Measurements from ENCODE around the gene ESYT2.
A peak's percentile ranks its signal among the peaks of the same experiment; 100 is the strongest.
"Not testable (repeated sequence)": the region's sequence is repeated elsewhere in the genome, so short reads cannot be mapped to it uniquely, and the experiment has no call there.

Gene ESYT2

DNA sequence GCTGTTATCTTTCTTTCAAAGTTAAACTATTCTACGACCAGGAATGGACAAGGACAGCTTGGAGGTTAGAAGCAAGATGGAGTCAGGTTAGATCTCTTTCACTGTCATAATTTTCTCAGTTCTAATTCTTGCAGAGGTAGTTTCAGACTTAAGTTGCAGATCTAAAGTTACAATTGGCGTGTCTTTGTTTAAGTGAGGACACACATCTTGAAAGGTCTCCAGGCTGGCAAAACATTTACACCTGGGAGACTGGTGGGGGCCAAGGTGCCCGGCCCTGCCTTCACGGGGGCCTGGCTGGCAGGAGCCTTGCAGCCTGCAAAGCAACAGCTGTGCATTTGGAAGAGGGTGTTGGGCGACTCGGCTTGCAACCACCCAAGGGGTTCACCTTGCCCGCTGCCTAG, 25.4 kb upstream of the ESYT2 start:
- DNase-seq = no peak

GRCh38 chr7:158850545-158851102, 21.3 kb upstream of the ESYT2 start:
- no peak for DNase-seq

GRCh38 chr7:158849768-158850544, 20.6 kb upstream of the ESYT2 start:
- no peak for DNase-seq

GRCh38 chr7:158849442-158849767, 20.1 kb upstream of the ESYT2 start:
- no peak for DNase-seq

- DNase-seq = no peak
Measured at GRCh38 chr7:158847451-158847866, 18.1 kb upstream of the ESYT2 start.

DNA sequence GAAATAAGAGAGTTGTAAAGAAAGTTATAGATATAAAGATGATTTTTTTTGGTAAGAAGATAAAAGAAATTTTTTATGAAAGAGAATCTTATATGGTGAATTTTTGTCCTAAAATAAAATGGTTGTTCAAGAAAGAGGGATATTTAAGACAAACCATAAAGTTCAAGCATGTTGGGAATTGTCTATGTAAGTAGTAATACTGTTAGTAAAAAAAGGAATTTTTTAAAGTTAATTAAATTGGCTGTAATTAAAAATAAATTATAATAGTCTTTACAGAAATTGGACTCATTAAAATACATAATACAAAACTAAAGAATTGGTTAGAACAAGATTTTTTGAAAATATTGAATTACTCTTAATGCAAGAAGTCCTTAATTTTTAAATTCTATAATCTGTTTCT, 17.0 kb upstream of the ESYT2 start:
- no peak for DNase-seq

GRCh38 chr7:158843771-158844170, 14.5 kb upstream of the ESYT2 start:
- no peak for DNase-seq

DNA sequence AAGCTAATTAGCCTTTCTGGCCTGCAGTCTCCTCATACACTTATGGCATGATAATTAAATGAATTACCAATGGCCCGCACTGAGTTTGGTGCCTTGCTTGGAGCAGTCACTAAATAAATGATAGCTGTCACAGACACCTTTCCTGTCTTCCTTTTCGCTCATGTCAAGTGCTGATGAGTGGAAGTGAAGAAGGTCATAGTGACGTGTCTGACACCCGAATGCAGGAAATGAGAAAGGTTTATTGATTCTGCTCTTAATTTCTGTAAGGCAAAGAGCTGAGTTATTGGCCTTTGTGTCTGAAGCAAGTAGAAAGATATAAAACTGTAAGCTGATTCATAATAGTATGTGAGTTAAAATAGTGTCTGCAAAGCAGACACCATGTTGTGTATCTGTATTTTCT, 13.2 kb upstream of the ESYT2 start:
- DNase-seq = no peak

- no peak for DNase-seq
Measured at GRCh38 chr7:158840604-158841003, 11.3 kb upstream of the ESYT2 start.

GRCh38 chr7:158839177-158839576, 9.9 kb upstream of the ESYT2 start:
- DNase-seq = not testable (repeated sequence)

DNA sequence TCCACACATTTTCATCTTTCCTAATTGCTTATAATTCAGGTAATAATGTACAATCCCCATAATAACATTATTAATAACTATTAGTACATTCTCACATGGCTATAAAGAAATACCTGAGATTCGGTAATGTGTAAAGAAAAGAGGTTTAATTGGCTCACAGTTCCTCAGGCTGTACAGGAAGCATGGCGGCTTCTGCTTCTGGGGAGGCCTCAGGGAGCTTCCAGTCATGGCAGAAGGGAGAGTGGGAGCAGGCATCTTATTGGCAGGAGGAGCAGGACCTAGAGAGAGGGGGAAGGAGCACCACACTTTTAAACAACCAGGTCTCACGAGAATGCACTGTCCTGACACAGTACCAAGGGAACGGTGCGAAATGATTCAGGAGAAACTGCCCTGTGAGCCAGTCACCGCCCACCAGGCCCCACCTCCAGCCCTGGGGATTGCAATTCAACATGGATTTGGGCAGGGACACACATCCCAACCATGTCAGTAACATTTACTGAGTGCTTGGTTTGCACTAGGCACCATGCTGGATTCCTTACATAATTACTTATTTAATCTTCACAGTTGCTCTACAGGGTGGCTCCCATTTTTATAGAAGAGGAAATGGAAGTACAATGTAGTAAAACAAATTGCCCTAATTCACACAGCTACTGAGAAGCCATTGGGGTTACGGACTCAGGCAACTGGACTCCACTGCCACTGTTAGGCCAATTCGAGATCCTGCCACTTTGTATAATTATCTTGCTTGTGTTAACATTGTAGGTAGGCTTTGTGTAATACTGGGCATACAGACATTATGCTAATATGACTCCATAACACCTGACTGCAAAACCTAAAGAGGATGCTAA, 8.7 kb upstream of the ESYT2 start:
- DNase-seq = no peak

GRCh38 chr7:158836692-158837091, 7.4 kb upstream of the ESYT2 start:
- no peak for DNase-seq

GRCh38 chr7:158834878-158835784, 5.8 kb upstream of the ESYT2 start:
- no peak for DNase-seq

- DNase-seq = no peak
Measured at GRCh38 chr7:158832994-158833393, 3.7 kb upstream of the ESYT2 start.

DNA sequence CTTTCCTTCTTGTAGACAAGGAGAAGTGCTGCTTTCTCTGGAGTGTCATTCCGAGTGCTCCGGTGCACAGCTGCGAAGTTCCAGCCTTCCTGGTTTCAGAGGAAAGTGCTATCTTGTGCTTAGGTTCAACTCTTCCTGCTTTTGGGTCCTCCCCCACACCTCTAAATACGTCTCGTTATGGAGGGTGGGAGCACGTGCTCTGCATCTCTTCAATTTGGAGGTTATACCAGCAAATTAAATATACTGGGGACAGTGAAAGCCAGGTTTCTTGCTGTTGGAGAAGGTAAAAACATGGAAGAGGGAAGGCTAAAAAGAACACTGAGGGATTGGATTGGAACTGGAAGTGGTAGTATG, 2.4 kb upstream of the ESYT2 start:
- no peak for DNase-seq

- DNase-seq = no peak
Measured at GRCh38 chr7:158830211-158830723, 958 bp upstream of the ESYT2 start.

- no peak for DNase-seq
Measured at GRCh38 chr7:158829021-158829341, 328 bp downstream of the ESYT2 start.

DNA sequence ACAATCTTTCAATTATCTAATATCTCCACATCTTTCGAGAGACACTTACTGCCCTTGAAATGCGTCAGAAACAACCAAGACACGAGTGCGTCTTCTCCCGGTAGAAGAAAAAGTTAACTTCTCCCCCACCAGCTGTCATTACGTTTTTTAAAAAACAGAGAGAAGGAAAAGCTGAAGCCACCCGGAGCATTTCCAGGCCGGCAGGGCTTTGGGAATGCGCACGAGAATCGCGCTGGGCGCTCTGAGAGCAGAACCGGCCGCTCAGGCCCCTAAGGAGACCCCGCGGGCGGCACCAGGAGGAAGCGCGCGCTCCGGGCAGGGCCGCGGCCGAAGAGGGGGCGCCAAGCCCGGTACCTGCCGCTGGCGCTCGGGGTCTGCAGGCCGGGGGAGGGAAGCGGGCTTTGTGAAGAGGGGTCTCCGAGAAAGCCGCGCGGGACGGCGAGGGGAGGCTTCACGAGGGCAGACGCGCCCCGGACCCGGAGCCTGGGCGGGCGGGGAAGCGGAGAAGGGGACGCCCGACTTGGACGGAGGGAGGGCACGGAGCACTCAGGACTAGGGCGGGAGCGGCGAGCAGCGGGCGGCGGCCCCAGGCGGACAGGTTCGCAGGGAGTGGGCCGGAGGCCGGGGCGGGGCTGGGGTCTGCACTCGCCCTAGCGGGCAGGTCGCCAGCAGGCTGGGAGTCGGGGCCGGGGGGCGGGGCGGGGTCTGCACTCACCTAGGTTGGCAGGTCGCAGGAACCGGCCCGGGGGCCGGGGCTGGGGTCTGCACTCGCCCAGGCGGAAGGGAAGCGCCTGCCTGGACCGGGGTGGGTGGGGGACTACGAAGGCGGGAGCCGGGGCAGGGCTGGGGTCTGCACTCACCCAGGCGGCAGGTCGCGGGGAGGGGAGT, 932 bp downstream of the ESYT2 start:
- no peak for DNase-seq

DNA sequence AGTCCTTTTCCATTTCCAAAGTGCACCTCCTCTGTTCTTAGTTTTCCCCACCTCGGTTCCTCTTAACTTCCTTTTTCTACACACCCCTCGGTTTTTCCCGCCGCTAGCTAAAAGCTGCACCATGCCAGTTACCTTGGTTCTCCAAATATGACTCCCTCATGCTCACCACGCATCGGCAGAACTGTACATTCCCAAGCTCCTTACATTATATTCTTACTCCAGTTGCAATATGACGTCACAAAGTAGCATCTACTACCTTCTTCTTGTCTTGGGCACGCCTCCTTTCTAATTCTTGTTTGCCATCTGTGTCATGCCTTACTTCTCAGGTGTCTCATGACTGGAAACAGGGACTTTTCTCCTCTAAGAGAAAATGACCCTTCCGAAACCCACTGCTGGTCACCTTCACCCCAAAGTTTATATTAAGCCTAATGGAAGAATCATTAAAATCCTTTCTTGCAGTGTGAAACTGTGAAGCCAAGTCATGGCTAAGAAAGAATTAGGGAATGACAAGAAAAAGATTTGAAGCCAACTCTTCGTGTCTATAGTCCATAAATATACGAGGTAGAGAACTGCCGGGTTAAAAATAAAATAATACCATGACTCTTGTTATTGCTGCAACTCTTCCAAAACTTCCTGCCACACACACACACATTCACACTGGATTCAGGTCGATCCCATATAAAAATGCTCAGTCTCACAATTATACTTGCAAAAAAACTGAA, 1.7 kb downstream of the ESYT2 start:
- peak; percentile 25 for DNase-seq

- DNase-seq = no peak
Measured at GRCh38 chr7:158825628-158826289, 3.5 kb downstream of the ESYT2 start.

GRCh38 chr7:158824028-158824427, 5.3 kb downstream of the ESYT2 start:
- peak; percentile 85 for DNase-seq

Measured in KG1 (cell line).